B cell (primary cell): ENCODE results near the gene ERC1. TPM values are rescaled to one million over a fixed set of nuclear protein-coding genes. Genes with fewer than 3 reads are reported as not detected.

Source experiments
- ATAC-seq: fragments of 200-7000 bp; cut with Tn5 transposase; one replicate; pipeline ENCODE4 v1.10.0; 2021; ENCODE audit warnings: low read depth, mild to moderate bottlenecking, moderate number of reproducible peaks, moderate library complexity
- CTCF ChIA-PET: fragments of 350-600 bp; sonication (Branson Sonifier 250); formaldehyde crosslinking; loops from one replicate; lab custom pipeline; 2021; ENCODE audit warnings: antibody characterized with exemption, inconsistent platforms; lab: Charles Lee
- POLR2A ChIA-PET: fragments of 350-600 bp; sonication (Branson Sonifier 250); formaldehyde crosslinking; loops from one replicate; lab custom pipeline; 2021; ENCODE audit warnings: antibody characterized with exemption; lab: Charles Lee
- DNase-seq: peaks from one replicate; pipeline ENCODE4 v3.0.0; 2013
- H2AFZ ChIP-seq: 2 replicates; pipeline ENCODE4 v1.6.1; 2012; ENCODE audit warnings: mild to moderate bottlenecking, low read depth, low read length; ENCODE audit not compliant: insufficient read depth, poor library complexity, severe bottlenecking
- H3K27ac ChIP-seq, 2 donors: 1 replicate in 1 of 2; 2 replicates in 1 of 2; pipeline ENCODE4 v1.5.1; 2012 to 2013; ENCODE audit warnings: low read length in 2 of 2, mild to moderate bottlenecking in 2 of 2, moderate library complexity in 1 of 2
- H3K27me3 ChIP-seq, 4 experiments: fragments of 200-600 bp in 1 of 4; sonication (generic) in 1 of 4; replicated peaks in 1 of 4; 1 replicate in 2 of 4; 2 replicates in 2 of 4; pipeline versions ENCODE4 v1.6.1 to v1.7.0; 2013 to 2016; ENCODE audit warnings: low read length in 3 of 4, mild to moderate bottlenecking in 2 of 4, mixed read lengths in 1 of 4, moderate library complexity in 1 of 4; ENCODE audit not compliant: insufficient read depth in 4 of 4, control insufficient read depth in 3 of 4; ENCODE audit errors: control extremely low read depth in 1 of 4
- H3K36me3 ChIP-seq, 2 experiments: replicated peaks in 1 of 2; 1 replicate in 1 of 2; 2 replicates in 1 of 2; pipeline versions ENCODE4 v1.6.1 to v1.7.1; 2013; ENCODE audit warnings: low read length in 1 of 2; ENCODE audit not compliant: insufficient read depth in 2 of 2, control insufficient read depth in 1 of 2; ENCODE audit errors: control extremely low read depth in 1 of 2, extremely low read depth in 1 of 2
- H3K4me1 ChIP-seq, 2 donors: fragments of 200-600 bp in 1 of 2; sonication (generic) in 1 of 2; 1 replicate in 1 of 2; 2 replicates in 1 of 2; pipeline versions ENCODE4 v1.5.1 to v1.6.1; 2013 to 2017; ENCODE audit warnings: low read length in 2 of 2; ENCODE audit not compliant: control insufficient read depth in 2 of 2, insufficient read depth in 2 of 2
- H3K4me2 ChIP-seq: replicated peaks from 2 replicates; pipeline ENCODE3; 2012; ENCODE audit warnings: mild to moderate bottlenecking, low read depth, low read length; ENCODE audit not compliant: poor library complexity, severe bottlenecking
- H3K4me3 ChIP-seq, 5 experiments: fragments of 200-600 bp in 1 of 5; sonication (generic) in 1 of 5; 1 replicate in 3 of 5; 2 replicates in 2 of 5; pipeline versions ENCODE4 v1.5.1 to v1.7.0; 2011 to 2016; ENCODE audit warnings: low read length in 4 of 5, mild to moderate bottlenecking in 4 of 5, low read depth in 2 of 5, control low read depth in 1 of 5, moderate library complexity in 1 of 5; ENCODE audit not compliant: insufficient read depth in 1 of 5; ENCODE audit errors: control extremely low read depth in 1 of 5, extremely low read depth in 1 of 5
- H3K79me2 ChIP-seq: fragments of 200-600 bp; sonication (generic); one replicate; pipeline ENCODE4 v1.6.0; 2016; ENCODE audit warnings: low read length; ENCODE audit not compliant: control insufficient read depth, insufficient read depth
- H3K9ac ChIP-seq: fragments of 200-600 bp; sonication (generic); 2 replicates; pipeline ENCODE4 v1.6.1; 2017; ENCODE audit warnings: mild to moderate bottlenecking, low read length, moderate library complexity
- H3K9me3 ChIP-seq, 3 donors: one replicate each; pipeline versions ENCODE4 v1.6.1 to v1.7.1; 2013; ENCODE audit warnings: low read length in 2 of 3; ENCODE audit not compliant: control insufficient read depth in 2 of 3, insufficient read depth in 1 of 3; ENCODE audit errors: control extremely low read depth in 1 of 3
- H4K20me1 ChIP-seq: 2 replicates; pipeline ENCODE4 v1.6.0; 2012; ENCODE audit warnings: mild to moderate bottlenecking, low read length; ENCODE audit not compliant: insufficient read depth, control insufficient read depth, poor library complexity, severe bottlenecking
- H3K27ac Mint-ChIP-seq: one replicate; pipeline ENCODE4 v1.8.0; 2021; ENCODE audit warnings: mixed read lengths
- H3K27me3 Mint-ChIP-seq: one replicate; pipeline ENCODE4 v1.8.0; 2021; ENCODE audit warnings: mixed read lengths
- H3K4me1 Mint-ChIP-seq: one replicate; pipeline ENCODE4 v1.8.0; 2021; ENCODE audit warnings: mixed read lengths
- H3K4me3 Mint-ChIP-seq: one replicate; pipeline ENCODE4 v1.8.0; 2021; ENCODE audit warnings: mixed read lengths
- H3K9me3 Mint-ChIP-seq: one replicate; pipeline ENCODE4 v1.8.0; 2022; ENCODE audit warnings: mixed read lengths; ENCODE audit not compliant: insufficient read depth
- EZH2 ChIP-seq: IDR thresholded peaks from 2 replicates; pipeline ENCODE4 v1.6.1; 2012; ENCODE audit warnings: borderline replicate concordance, low read depth, mild to moderate bottlenecking, moderate library complexity, low read length; ENCODE audit not compliant: insufficient read depth, poor library complexity, severe bottlenecking
- WGBS: methylation state at CpG from one replicate; pipeline ENCODE4 v1.1.5; 2013; ENCODE audit warnings: missing lambda C conversion rate; ENCODE audit not compliant: insufficient coverage; 5-methylcytosine and 5-hydroxymethylcytosine counted together
- intact Hi-C: fragments of 100-400 bp; cut with micrococcal nuclease; formaldehyde crosslinking; loops from one replicate; pipeline ENCODE4 v1.10.0; 2022
- polyA plus RNA-seq: library from polyadenylated mRNA; depleted of rRNA; stranded (reverse); fragments of >200 nt; gene quantifications from 2 replicates; pipeline ENCODE4 v1.2.3, GENCODE V29; 2012
- total RNA-seq, 2 donors: library from RNA; stranded (reverse); fragments of 120-200 nt in 1 of 2; gene quantifications; 1 replicate in 1 of 2; 2 replicates in 1 of 2; pipeline versions ENCODE4 v1.2.3 to v1.2.4, GENCODE V29; 2013 to 2022
- TF ChIP-seq, protein P1 (sequence below): fragments of 200-600 bp; IDR thresholded peaks from one replicate; pipeline ENCODE4 v1.8.0; 2022; ENCODE audit warnings: antibody characterized with exemption, mild to moderate bottlenecking

ERC1 gene
- total and polyA plus RNA-seq, 2 donors (not counting 1 experiment from before 2014, with no cell fraction given): 4.0 to 77.6 TPM

GRCh38 chr12:958588-959123 lies 32.4 kb upstream of the ERC1 start:
- intact Hi-C loops: no loop called here
- H3K9ac ChIP-seq: no peak overlapping the region
- CTCF ChIA-PET: no interaction called here

DNA sequence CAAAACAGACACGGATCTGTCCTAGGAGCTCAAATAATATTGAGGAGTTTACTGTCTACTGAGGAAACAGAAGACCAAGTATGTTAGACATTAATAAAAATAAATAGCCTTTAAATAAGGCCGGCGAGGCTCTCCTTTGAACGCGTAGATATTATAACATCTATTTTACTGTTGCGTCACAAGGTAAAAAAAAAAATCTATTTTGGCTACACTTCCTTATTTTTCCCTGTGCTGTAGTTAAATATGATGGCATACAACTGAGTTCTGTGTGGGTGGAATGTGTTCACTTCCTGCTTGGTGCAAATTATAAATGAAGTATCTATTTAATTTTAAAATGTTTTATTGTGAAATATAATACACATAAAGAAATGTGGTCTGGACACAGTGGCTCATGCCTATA lies 24.3 kb upstream of the ERC1 start:
- WGBS: no CpG with 5 or more reads among the region's 6 CpGs
- ChIA-PET POLR2A (no interaction called here), CTCF (no interaction called here)
- Mint-ChIP-seq H3K9me3 (no peaks in the 10 kb centered on the region), H3K27me3 (no peaks in the 10 kb centered on the region), H3K4me3 (no peak overlapping the region), H3K4me1 (no peaks in the 10 kb centered on the region), H3K27ac (no peak overlapping the region)
- no peak overlapping the region for H2AFZ ChIP-seq
- no peak for TF ChIP-seq EZH2
- ATAC-seq: no peak
- no peak overlapping the region for H3K4me2 ChIP-seq
- H3K9me3 ChIP-seq: no peaks in the 10 kb centered on the region
- no peaks in the 10 kb centered on the region for H3K36me3 ChIP-seq
- no peaks in the 10 kb centered on the region for H4K20me1 ChIP-seq
- no peaks in the 10 kb centered on the region for H3K4me1 ChIP-seq
- no peak overlapping the region for H3K4me3 ChIP-seq
- no peaks in the 10 kb centered on the region for H3K79me2 ChIP-seq
- no peaks in the 10 kb centered on the region for H3K27me3 ChIP-seq
- H3K9ac ChIP-seq: no peak overlapping the region
- H3K27ac ChIP-seq: no peak overlapping the region
- DNase-seq: no peak
- intact Hi-C loops: no loop called here

More at GRCh38 chr12:958588-959123, 32.4 kb upstream of the ERC1 start:
- Histone ChIP-seq H4K20me1 (no peaks in the 10 kb centered on the region), H3K79me2 (no peaks in the 10 kb centered on the region), H3K9me3 (no peaks in the 10 kb centered on the region), H3K4me2 (no peak overlapping the region), H2AFZ (peak overlapping the region; percentile 17), H3K4me3 (no peak overlapping the region), H3K27me3 (no peaks in the 10 kb centered on the region), H3K27ac (no peak overlapping the region), H3K36me3 (no peaks in the 10 kb centered on the region), H3K4me1 (peaks cover 0 to 5% of the 10 kb centered on the region in 2 donors)
- no peak for TF ChIP-seq EZH2
- TF ChIP-seq, protein P1, sequence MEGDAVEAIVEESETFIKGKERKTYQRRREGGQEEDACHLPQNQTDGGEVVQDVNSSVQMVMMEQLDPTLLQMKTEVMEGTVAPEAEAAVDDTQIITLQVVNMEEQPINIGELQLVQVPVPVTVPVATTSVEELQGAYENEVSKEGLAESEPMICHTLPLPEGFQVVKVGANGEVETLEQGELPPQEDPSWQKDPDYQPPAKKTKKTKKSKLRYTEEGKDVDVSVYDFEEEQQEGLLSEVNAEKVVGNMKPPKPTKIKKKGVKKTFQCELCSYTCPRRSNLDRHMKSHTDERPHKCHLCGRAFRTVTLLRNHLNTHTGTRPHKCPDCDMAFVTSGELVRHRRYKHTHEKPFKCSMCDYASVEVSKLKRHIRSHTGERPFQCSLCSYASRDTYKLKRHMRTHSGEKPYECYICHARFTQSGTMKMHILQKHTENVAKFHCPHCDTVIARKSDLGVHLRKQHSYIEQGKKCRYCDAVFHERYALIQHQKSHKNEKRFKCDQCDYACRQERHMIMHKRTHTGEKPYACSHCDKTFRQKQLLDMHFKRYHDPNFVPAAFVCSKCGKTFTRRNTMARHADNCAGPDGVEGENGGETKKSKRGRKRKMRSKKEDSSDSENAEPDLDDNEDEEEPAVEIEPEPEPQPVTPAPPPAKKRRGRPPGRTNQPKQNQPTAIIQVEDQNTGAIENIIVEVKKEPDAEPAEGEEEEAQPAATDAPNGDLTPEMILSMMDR: no peak
- H3K4me1 Mint-ChIP-seq: peaks cover 7% of the 10 kb centered on the region
- no peak overlapping the region for H3K4me3 Mint-ChIP-seq
- DNase-seq (no peak), ATAC-seq (peak; percentile 47)
- 34% methylated on average over 6 of the region's 8 CpGs for WGBS
- no peaks in the 10 kb centered on the region for H3K27me3 Mint-ChIP-seq
- H3K27ac Mint-ChIP-seq: no peak overlapping the region
- no peaks in the 10 kb centered on the region for H3K9me3 Mint-ChIP-seq
- POLR2A ChIA-PET: interaction anchor here (1.0 kb wide), 1 partner anchor 9 kb away, joined by 3 read pairs; the partner anchor contains the start of gene RAD52
